HepG2 (cell line): ENCODE measurements around the gene CISD3. TPM values are rescaled to one million over a fixed set of nuclear protein-coding genes. Genes with fewer than 3 reads are reported as not detected.

Experiments used
- HES4 ChIP-seq: sonication (generic); formaldehyde crosslinking; IDR thresholded peaks from 2 replicates; pipeline ENCODE4 v1.9.0; 2021; ENCODE audit warnings: mild to moderate bottlenecking, missing genetic modification reagents, borderline replicate concordance
- LCORL ChIP-seq, 2 experiments: fragments of 450-650 bp in 1 of 2; sonication (generic) in 1 of 2; formaldehyde crosslinking in 1 of 2; IDR thresholded peaks; 2 replicates each; pipeline versions ENCODE4 v1.5.0 to v1.6.1; 2017 to 2020; ENCODE audit warnings: antibody characterized with exemption in 1 of 2, missing genetic modification reagents in 1 of 2
- MBD4 ChIP-seq: IDR thresholded peaks from 2 replicates; pipeline ENCODE4 v1.6.1; 2012; ENCODE audit warnings: low read length, inconsistent platforms, borderline replicate concordance
- NR3C1 ChIP-seq: sonication (generic); formaldehyde crosslinking; IDR thresholded peaks from 2 replicates; pipeline ENCODE4 v1.4.0; 2020; ENCODE audit warnings: missing genetic modification reagents
- PRMT3 ChIP-seq: sonication (generic); formaldehyde crosslinking; IDR thresholded peaks from 2 replicates; pipeline ENCODE4 v1.8.1; 2022; ENCODE audit warnings: low read depth, mild to moderate bottlenecking, moderate library complexity, missing genetic modification reagents, borderline replicate concordance
- SATB2 ChIP-seq: sonication (generic); formaldehyde crosslinking; IDR thresholded peaks from 2 replicates; pipeline ENCODE4 v1.5.0; 2020; ENCODE audit warnings: missing genetic modification reagents
- SMAD3 ChIP-seq: sonication (generic); formaldehyde crosslinking; IDR thresholded peaks from 2 replicates; pipeline ENCODE4 v1.4.0; 2020; ENCODE audit warnings: missing genetic modification reagents
- SRY ChIP-seq: sonication (generic); formaldehyde crosslinking; IDR thresholded peaks from 2 replicates; pipeline ENCODE4 v1.8.0; 2022; ENCODE audit warnings: mild to moderate bottlenecking, missing genetic modification reagents
- TGIF2 ChIP-seq: IDR thresholded peaks from 2 replicates; pipeline ENCODE4 v1.6.1; 2016; ENCODE audit warnings: control low read depth, missing compliant biosample characterization
- WIZ ChIP-seq: sonication (generic); formaldehyde crosslinking; IDR thresholded peaks from 2 replicates; pipeline ENCODE4 v1.5.1; 2020; ENCODE audit warnings: mild to moderate bottlenecking, missing genetic modification reagents
- ZC3H13 ChIP-seq: sonication (generic); formaldehyde crosslinking; IDR thresholded peaks from 2 replicates; pipeline ENCODE4 v1.8.1; 2023; ENCODE audit warnings: mild to moderate bottlenecking, missing genetic modification reagents, moderate library complexity
- ZNF101 ChIP-seq: sonication (generic); formaldehyde crosslinking; IDR thresholded peaks from 2 replicates; pipeline ENCODE4 v1.4.0; 2020; ENCODE audit warnings: mild to moderate bottlenecking, low read depth, missing genetic modification reagents, borderline replicate concordance
- ZNF510 ChIP-seq: sonication (generic); formaldehyde crosslinking; IDR thresholded peaks from 2 replicates; pipeline ENCODE4 v1.4.0; 2020; ENCODE audit warnings: low read depth, mild to moderate bottlenecking, missing genetic modification reagents
- ZNF75D ChIP-seq: sonication (generic); formaldehyde crosslinking; IDR thresholded peaks from 2 replicates; pipeline ENCODE4 v1.8.1; 2023; ENCODE audit warnings: missing genetic modification reagents, mild to moderate bottlenecking, borderline replicate concordance
- ZNF761 ChIP-seq: sonication (generic); formaldehyde crosslinking; conservative IDR thresholded peaks from 2 replicates; pipeline ENCODE4 v1.4.0; 2020; ENCODE audit warnings: mild to moderate bottlenecking, missing genetic modification reagents
- polyA plus RNA-seq, 8 experiments: library from polyadenylated mRNA; depleted of rRNA in 3 of 8; stranded (reverse) in 7 of 8; unstranded in 1 of 8; fragments of >200 nt; fragmentation: Illumina TruSeq in 4 of 8; extraction: Trizol in 4 of 8; gene quantifications; 2 replicates each; pipeline versions ENCODE4 v1.2.1 to v1.2.3, GENCODE V29; 2011 to 2016; ENCODE audit warnings: low read depth in 4 of 8, missing spikeins in 1 of 8, mixed read lengths in 1 of 8; ENCODE audit not compliant: insufficient read depth in 1 of 8
- total RNA-seq, 5 experiments: library from RNA; depleted of rRNA; stranded (reverse); fragments of >200 nt; fragmentation: Illumina TruSeq; extraction: Trizol; gene quantifications; 2 replicates each; pipeline ENCODE4 v1.2.3, GENCODE V29; 2016; ENCODE audit warnings: low read depth in 1 of 5
- TF ChIP-seq, protein P1 (sequence below): sonication (generic); formaldehyde crosslinking; IDR thresholded peaks from 2 replicates; pipeline ENCODE4 v1.4.0; 2020; ENCODE audit warnings: mild to moderate bottlenecking, missing genetic modification reagents, borderline replicate concordance
- TF ChIP-seq, protein P2 (sequence below): sonication (generic); formaldehyde crosslinking; IDR thresholded peaks from 2 replicates; pipeline ENCODE4 v1.5.0; 2020; ENCODE audit warnings: missing genetic modification reagents, mild to moderate bottlenecking, borderline replicate concordance
- TF ChIP-seq, protein P3 (sequence below): sonication (generic); formaldehyde crosslinking; IDR thresholded peaks from 2 replicates; pipeline ENCODE4 v1.4.0; 2020; ENCODE audit warnings: mild to moderate bottlenecking, missing genetic modification reagents
- TF ChIP-seq, protein P4 (sequence below): sonication (generic); formaldehyde crosslinking; IDR thresholded peaks from 2 replicates; pipeline ENCODE4 v1.4.0; 2020; ENCODE audit warnings: missing genetic modification reagents, borderline replicate concordance

CISD3 gene
- total and polyA plus RNA-seq, 2 of the 13 experiments (the other 11 are each of a cell fraction or from before 2014, with no cell fraction given) = 30.0 to 34.1 TPM

- TF ChIP-seq, protein P1, sequence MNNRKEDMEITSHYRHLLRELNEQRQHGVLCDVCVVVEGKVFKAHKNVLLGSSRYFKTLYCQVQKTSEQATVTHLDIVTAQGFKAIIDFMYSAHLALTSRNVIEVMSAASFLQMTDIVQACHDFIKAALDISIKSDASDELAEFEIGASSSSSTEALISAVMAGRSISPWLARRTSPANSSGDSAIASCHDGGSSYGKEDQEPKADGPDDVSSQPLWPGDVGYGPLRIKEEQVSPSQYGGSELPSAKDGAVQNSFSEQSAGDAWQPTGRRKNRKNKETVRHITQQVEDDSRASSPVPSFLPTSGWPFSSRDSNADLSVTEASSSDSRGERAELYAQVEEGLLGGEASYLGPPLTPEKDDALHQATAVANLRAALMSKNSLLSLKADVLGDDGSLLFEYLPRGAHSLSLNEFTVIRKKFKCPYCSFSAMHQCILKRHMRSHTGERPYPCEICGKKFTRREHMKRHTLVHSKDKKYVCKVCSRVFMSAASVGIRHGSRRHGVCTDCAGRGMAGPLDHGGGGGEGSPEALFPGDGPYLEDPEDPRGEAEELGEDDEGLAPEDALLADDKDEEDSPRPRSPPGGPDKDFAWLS (CRISPR knock-in tag) = peak; percentile 83
- TF ChIP-seq WIZ (CRISPR knock-in tag) = no peak
- TF ChIP-seq ZC3H13 (CRISPR knock-in tag) = peak; percentile 91
- TF ChIP-seq, protein P2, sequence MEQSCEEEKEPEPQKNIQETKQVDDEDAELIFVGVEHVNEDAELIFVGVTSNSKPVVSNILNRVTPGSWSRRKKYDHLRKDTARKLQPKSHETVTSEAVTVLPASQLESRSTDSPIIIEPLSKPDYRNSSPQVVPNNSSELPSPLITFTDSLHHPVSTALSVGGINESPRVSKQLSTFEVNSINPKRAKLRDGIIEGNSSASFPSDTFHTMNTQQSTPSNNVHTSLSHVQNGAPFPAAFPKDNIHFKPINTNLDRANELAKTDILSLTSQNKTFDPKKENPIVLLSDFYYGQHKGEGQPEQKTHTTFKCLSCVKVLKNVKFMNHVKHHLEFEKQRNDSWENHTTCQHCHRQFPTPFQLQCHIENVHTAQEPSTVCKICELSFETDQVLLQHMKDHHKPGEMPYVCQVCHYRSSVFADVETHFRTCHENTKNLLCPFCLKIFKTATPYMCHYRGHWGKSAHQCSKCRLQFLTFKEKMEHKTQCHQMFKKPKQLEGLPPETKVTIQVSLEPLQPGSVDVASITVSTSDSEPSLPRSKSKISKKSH (CRISPR knock-in tag) = peak; percentile 89
- peak; percentile 44; the same call in 1 of the 2 replicates for TF ChIP-seq PRMT3
- peak; percentile 82; the same call in 1 of the 2 replicates for TF ChIP-seq ZNF510 (CRISPR knock-in tag)
- TF ChIP-seq SATB2 = no peak
- peak; percentile 82; the same call in 1 of the 2 replicates for TF ChIP-seq TGIF2 (CRISPR knock-in tag)
- TF ChIP-seq SMAD3 (CRISPR knock-in tag) = peak; percentile 99
- TF ChIP-seq, protein P3, sequence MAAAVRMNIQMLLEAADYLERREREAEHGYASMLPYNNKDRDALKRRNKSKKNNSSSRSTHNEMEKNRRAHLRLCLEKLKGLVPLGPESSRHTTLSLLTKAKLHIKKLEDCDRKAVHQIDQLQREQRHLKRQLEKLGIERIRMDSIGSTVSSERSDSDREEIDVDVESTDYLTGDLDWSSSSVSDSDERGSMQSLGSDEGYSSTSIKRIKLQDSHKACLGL = 0 out of 2 replicates have a peak, but pooled peaks have one; percentile 55
- peak; percentile 85; the same call in 1 of the 2 replicates for TF ChIP-seq ZNF75D
- peak; percentile 48; the same call in 1 of the 2 replicates for TF ChIP-seq SRY (CRISPR knock-in tag)
- TF ChIP-seq ZNF101 (CRISPR knock-in tag) = no peak
- TF ChIP-seq LCORL (IDR thresholded peaks at IDR 0.05) = peak; percentile 76; the same call in 1 of the 2 replicates
- TF ChIP-seq LCORL (CRISPR knock-in tag; IDR thresholded peaks at IDR 0.05) = peak; percentile 97
- no peak for TF ChIP-seq NR3C1 (CRISPR knock-in tag)
- TF ChIP-seq MBD4 = peak; percentile 82; the same call in 1 of the 2 replicates
- peak; percentile 63; the same call in 1 of the 2 replicates for TF ChIP-seq ZNF761
- TF ChIP-seq, protein P4, sequence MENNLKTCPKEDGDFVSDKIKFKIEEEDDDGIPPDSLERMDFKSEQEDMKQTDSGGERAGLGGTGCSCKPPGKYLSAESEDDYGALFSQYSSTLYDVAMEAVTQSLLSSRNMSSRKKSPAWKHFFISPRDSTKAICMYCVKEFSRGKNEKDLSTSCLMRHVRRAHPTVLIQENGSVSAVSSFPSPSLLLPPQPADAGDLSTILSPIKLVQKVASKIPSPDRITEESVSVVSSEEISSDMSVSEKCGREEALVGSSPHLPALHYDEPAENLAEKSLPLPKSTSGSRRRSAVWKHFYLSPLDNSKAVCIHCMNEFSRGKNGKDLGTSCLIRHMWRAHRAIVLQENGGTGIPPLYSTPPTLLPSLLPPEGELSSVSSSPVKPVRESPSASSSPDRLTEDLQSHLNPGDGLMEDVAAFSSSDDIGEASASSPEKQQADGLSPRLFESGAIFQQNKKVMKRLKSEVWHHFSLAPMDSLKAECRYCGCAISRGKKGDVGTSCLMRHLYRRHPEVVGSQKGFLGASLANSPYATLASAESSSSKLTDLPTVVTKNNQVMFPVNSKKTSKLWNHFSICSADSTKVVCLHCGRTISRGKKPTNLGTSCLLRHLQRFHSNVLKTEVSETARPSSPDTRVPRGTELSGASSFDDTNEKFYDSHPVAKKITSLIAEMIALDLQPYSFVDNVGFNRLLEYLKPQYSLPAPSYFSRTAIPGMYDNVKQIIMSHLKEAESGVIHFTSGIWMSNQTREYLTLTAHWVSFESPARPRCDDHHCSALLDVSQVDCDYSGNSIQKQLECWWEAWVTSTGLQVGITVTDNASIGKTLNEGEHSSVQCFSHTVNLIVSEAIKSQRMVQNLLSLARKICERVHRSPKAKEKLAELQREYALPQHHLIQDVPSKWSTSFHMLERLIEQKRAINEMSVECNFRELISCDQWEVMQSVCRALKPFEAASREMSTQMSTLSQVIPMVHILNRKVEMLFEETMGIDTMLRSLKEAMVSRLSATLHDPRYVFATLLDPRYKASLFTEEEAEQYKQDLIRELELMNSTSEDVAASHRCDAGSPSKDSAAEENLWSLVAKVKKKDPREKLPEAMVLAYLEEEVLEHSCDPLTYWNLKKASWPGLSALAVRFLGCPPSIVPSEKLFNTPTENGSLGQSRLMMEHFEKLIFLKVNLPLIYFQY (CRISPR knock-in tag) = peak; percentile 98
- no peak for TF ChIP-seq HES4
Measured at GRCh38 chr17:38703742-38704605, 26.2 kb upstream of the CISD3 start (continued).
